GM12878 (cell line): ENCODE data around the gene DENND1A. TPM values are rescaled to one million over a fixed set of nuclear protein-coding genes. Genes with fewer than 3 reads are reported as not detected.

Experiments used
- ATAC-seq: fragments of 200-7000 bp; cut with Tn5 transposase; 3 replicates; pipeline ENCODE4 v1.9.1; 2020; ENCODE audit warnings: mild to moderate bottlenecking, moderate library complexity
- BruUV-seq: library from RNA; stranded (reverse); fragments of 400-500 nt; replicated peaks from 2 replicates; lab custom pipeline; 2021; lab: Mats Ljungman, UMichigan
- CTCF ChIA-PET: fragments of 300-600 bp; sonication (Branson Sonifier 250); formaldehyde crosslinking; extraction: SDS; loops from one replicate; lab custom pipeline; 2021; ENCODE audit warnings: inconsistent platforms; lab: Yijun Ruan, JAX
- POLR2A ChIA-PET: fragments of 350-600 bp; formaldehyde crosslinking; extraction: SDS; loops from one replicate; lab custom pipeline; 2021; ENCODE audit warnings: inconsistent platforms; lab: Charles Lee
- RAD21 ChIA-PET: fragments of 300-600 bp; sonication (Branson Sonifier 250); formaldehyde crosslinking; loops from one replicate; lab custom pipeline; 2023; ENCODE audit warnings: antibody characterized with exemption; ENCODE audit not compliant: unreplicated experiment; lab: Charles Lee
- SMC1A ChIA-PET: fragments of 300-600 bp; sonication (Branson Sonifier 250); formaldehyde crosslinking; loops from one replicate; lab custom pipeline; 2023; ENCODE audit not compliant: unreplicated experiment, uncharacterized antibody; lab: Charles Lee
- DNase-seq: peaks from one replicate; pipeline ENCODE4 v3.0.0-alpha.2; 2011; ENCODE audit warnings: low read depth, low spot score
- FAIRE-seq: peaks from 3 replicates; lab custom pipeline; 2011; peaks lifted over from hg19 to GRCh38; lab: Jason Lieb, UNC
- H2AFZ ChIP-seq: 2 replicates; pipeline ENCODE4 v1.6.0; 2011; ENCODE audit warnings: low read depth, low read length, control low read depth; ENCODE audit not compliant: control insufficient read depth
- H3K27ac ChIP-seq: 2 replicates; pipeline ENCODE4 v1.5.1; 2011; ENCODE audit warnings: control low read depth; ENCODE audit not compliant: control insufficient read depth, insufficient read depth
- H3K27me3 ChIP-seq, 2 experiments: replicated peaks in 1 of 2; 2 replicates each; pipeline versions ENCODE4 v1.6.0 to v1.6.1; 2011; ENCODE audit warnings: low read length in 1 of 2; ENCODE audit not compliant: control insufficient read depth in 2 of 2, insufficient read depth in 2 of 2
- H3K36me3 ChIP-seq, 2 experiments: 2 replicates each; pipeline ENCODE4 v1.5.1; 2011; ENCODE audit warnings: low read length in 1 of 2; ENCODE audit not compliant: control insufficient read depth in 2 of 2, insufficient read depth in 2 of 2
- H3K4me1 ChIP-seq: 2 replicates; pipeline ENCODE4 v1.6.1; 2011; ENCODE audit warnings: mild to moderate bottlenecking, low read length, moderate library complexity, mixed read lengths; ENCODE audit not compliant: control insufficient read depth, insufficient read depth
- H3K4me2 ChIP-seq: 2 replicates; pipeline ENCODE4 v1.6.0; 2011; ENCODE audit warnings: control low read depth; ENCODE audit not compliant: control insufficient read depth, insufficient read depth
- H3K4me3 ChIP-seq: fragments of 200-600 bp; sonication (generic); 2 replicates; pipeline ENCODE4 v1.5.1; 2016
- H3K79me2 ChIP-seq: 2 replicates; pipeline ENCODE4 v1.6.0; 2011; ENCODE audit warnings: low read length; ENCODE audit not compliant: control insufficient read depth, insufficient read depth
- H3K9ac ChIP-seq: 2 replicates; pipeline ENCODE4 v1.8.0; 2011; ENCODE audit warnings: low read length, control low read depth, mixed read lengths; ENCODE audit not compliant: control insufficient read depth, insufficient read depth
- H3K9me3 ChIP-seq: replicated peaks from 3 replicates; pipeline ENCODE4 v1.5.1; 2011; ENCODE audit warnings: mild to moderate bottlenecking, low read length; ENCODE audit not compliant: control insufficient read depth, insufficient read depth
- H4K20me1 ChIP-seq: 2 replicates; pipeline ENCODE4 v1.6.0; 2011; ENCODE audit not compliant: control insufficient read depth, insufficient read depth
- CHD4 ChIP-seq: fragments of 200-600 bp; sonication (generic); IDR thresholded peaks from 2 replicates; pipeline ENCODE4 v1.6.1; 2016; ENCODE audit warnings: mild to moderate bottlenecking
- FOS ChIP-seq: IDR thresholded peaks from 3 replicates; pipeline ENCODE4 v1.6.1; 2011; ENCODE audit warnings: borderline replicate concordance; ENCODE audit not compliant: insufficient read length; ENCODE audit errors: extremely low read depth
- GATAD2B ChIP-seq: fragments of 450-650 bp; conservative IDR thresholded peaks from 2 replicates; pipeline ENCODE4 v1.6.1; 2017; ENCODE audit warnings: low read depth, mild to moderate bottlenecking, moderate library complexity
- IKZF2 ChIP-seq, 2 experiments: fragments of 450-650 bp; IDR thresholded peaks; 2 replicates each; pipeline ENCODE4 v1.6.1; 2017; ENCODE audit warnings: mild to moderate bottlenecking in 2 of 2, moderate library complexity in 2 of 2
- POLR2A ChIP-seq: IDR thresholded peaks from 2 replicates; pipeline ENCODE4 v1.6.1; 2011; ENCODE audit warnings: low read depth, mild to moderate bottlenecking, low read length
- RAD21 ChIP-seq: IDR thresholded peaks from 2 replicates; pipeline ENCODE4 v1.6.1; 2011; ENCODE audit warnings: mild to moderate bottlenecking, low read depth, low read length, moderate library complexity; ENCODE audit not compliant: insufficient read depth
- SMC3 ChIP-seq: IDR thresholded peaks from 2 replicates; pipeline ENCODE4 v1.6.1; 2011; ENCODE audit warnings: low read length, improper control_type of control experiment, borderline replicate concordance
- STAT1 ChIP-seq: fragments of 450-650 bp; conservative IDR thresholded peaks from 2 replicates; pipeline ENCODE4 v1.6.1; 2014; ENCODE audit warnings: antibody characterized with exemption, mild to moderate bottlenecking
- USF1 ChIP-seq: IDR thresholded peaks from 2 replicates; pipeline ENCODE4 v1.6.1; 2011; ENCODE audit warnings: borderline replicate concordance, low read depth, mild to moderate bottlenecking, moderate library complexity, mixed read lengths, low read length; ENCODE audit not compliant: insufficient read depth; ENCODE audit errors: extremely low read length
- YY1 ChIP-seq: IDR thresholded peaks from 2 replicates; pipeline ENCODE4 v1.6.1; 2011; ENCODE audit warnings: low read depth, mild to moderate bottlenecking, low read length
- ZNF207 ChIP-seq: fragments of 450-650 bp; IDR thresholded peaks from 2 replicates; pipeline ENCODE4 v1.6.1; 2014; ENCODE audit warnings: antibody characterized with exemption, mild to moderate bottlenecking, borderline replicate concordance
- ZNF217 ChIP-seq: fragments of 450-650 bp; IDR thresholded peaks from 2 replicates; pipeline ENCODE4 v1.6.1; 2017; ENCODE audit warnings: antibody characterized with exemption, mild to moderate bottlenecking
- WGBS: methylation state at CpG from one replicate; pipeline ENCODE4 v1.1.6; 2016; ENCODE audit warnings: low lambda C conversion rate; ENCODE audit not compliant: insufficient replicate concordance, insufficient coverage; ENCODE audit errors: missing lambda C conversion rate; 5-methylcytosine and 5-hydroxymethylcytosine counted together
- in situ Hi-C: fragments of 300-500 bp; cut with MboI; formaldehyde crosslinking; loops from 9 replicates; pipeline ENCODE4 v1.14.3; 2018; ENCODE audit warnings: mixed read lengths
- intact Hi-C: fragments of 100-400 bp; cut with micrococcal nuclease; formaldehyde crosslinking; loops from one replicate; pipeline ENCODE4 v1.14.2; 2022; ENCODE audit not compliant: unreplicated experiment
- polyA plus RNA-seq, 11 experiments: library from polyadenylated mRNA; depleted of rRNA in 4 of 11; unstranded in 6 of 11; stranded (reverse) in 5 of 11; fragments of >200 nt; fragmentation: Nextera tagmentation in 4 of 11; fragmentation: Illumina TruSeq in 1 of 11; extraction: Ambion mirVana in 4 of 11; extraction: Trizol in 1 of 11; gene quantifications; 1 replicate in 1 of 11; 2 replicates in 10 of 11; pipeline versions ENCODE4 v1.2.1 to v1.2.3, GENCODE V29; 2011 to 2016; ENCODE audit warnings: inconsistent platforms in 2 of 11, missing spikeins in 2 of 11, low read depth in 1 of 11
- total RNA-seq, 4 experiments: library from RNA; depleted of rRNA in 3 of 4; stranded (reverse); fragments of >200 nt in 3 of 4; fragmentation: Illumina TruSeq in 1 of 4; extraction: Trizol in 1 of 4; gene quantifications; 2 replicates each; pipeline versions ENCODE4 v1.2.1 to v1.2.3, GENCODE V29; 2013 to 2021
- TF ChIP-seq, protein P1 (sequence below), 3 experiments: IDR thresholded peaks in 2 of 3; conservative IDR thresholded peaks in 1 of 3; 2 replicates each; pipeline ENCODE4 v1.5.1; 2011; ENCODE audit warnings: low read depth in 3 of 3, low read length in 3 of 3, mild to moderate bottlenecking in 3 of 3, control low read depth in 2 of 3, moderate library complexity in 2 of 3, inconsistent platforms in 1 of 3, mixed read lengths in 1 of 3; ENCODE audit not compliant: control insufficient read depth in 2 of 3, insufficient read depth in 1 of 3; ENCODE audit errors: extremely low read depth in 1 of 3
- TF ChIP-seq, protein P2 (sequence below): fragments of 450-650 bp; formaldehyde crosslinking; IDR thresholded peaks from 2 replicates; pipeline ENCODE4 v1.5.0; 2022; ENCODE audit warnings: mild to moderate bottlenecking, missing genetic modification characterization
- TF ChIP-seq, protein P3 (sequence below): fragments of 450-650 bp; IDR thresholded peaks from 2 replicates; pipeline ENCODE4 v1.6.1; 2017; ENCODE audit warnings: low read depth, mild to moderate bottlenecking, moderate library complexity

Gene DENND1A
- total and polyA plus RNA-seq, 10 of the 15 experiments (the other 5 are each of a cell fraction or from before 2014, with no cell fraction given) = 14.1 to 48.6 (median 35.2) TPM

DNA sequence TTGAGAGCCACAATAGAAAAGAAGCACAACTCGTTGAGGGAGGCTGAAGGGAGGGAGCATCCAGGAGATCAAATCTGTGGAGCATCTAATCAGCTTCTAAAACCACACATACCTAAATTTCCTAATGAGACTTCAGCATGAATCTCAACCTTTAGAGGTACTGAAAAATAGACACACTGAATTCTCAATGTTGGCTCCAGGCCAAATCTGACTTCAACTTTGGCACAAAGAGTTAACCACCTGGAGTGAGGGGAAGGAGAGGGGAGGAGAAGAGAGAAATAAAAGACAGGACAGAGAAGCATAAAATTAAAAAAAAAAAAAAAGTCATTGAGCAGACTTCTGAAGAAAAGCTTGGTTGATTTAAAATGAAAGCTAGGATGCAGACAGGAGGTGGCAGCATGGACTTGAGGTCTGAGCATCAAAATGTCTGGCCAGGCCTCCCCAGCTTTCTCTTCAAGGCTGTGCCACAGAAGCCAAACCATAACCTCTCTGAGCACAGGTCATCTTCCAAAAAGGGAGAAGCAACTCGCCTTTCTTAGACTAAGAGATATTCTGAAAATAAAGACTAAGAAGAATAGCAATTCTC lies 205.6 kb downstream of the DENND1A start:
- POLR2A ChIA-PET = interaction anchor here (0.6 to 1.4 kb wide), 3 partner anchors 12 to 86 kb away, joined by 3 to 4 read pairs (median 4); no protein-coding TSS in a partner anchor
- no TSS peak for BruUV-seq
- no peak overlapping the region for H3K9ac ChIP-seq
- intact Hi-C loops (no loop called here), in situ Hi-C loops (no loop called here)
- DNase-seq = no peak
- 0 out of 2 replicates have a peak, but pooled peaks cover 2% of the 10 kb centered on the region for H3K79me2 ChIP-seq
- no peaks in the 10 kb centered on the region for H3K27me3 ChIP-seq
- no peaks in the 10 kb centered on the region for H3K4me1 ChIP-seq
- H3K27ac ChIP-seq = no peak overlapping the region
- 72% methylated on average over 2 of the region's 2 CpGs for WGBS
- peaks cover 17% of the 10 kb centered on the region; the same call in 2 of the 3 replicates for H3K9me3 ChIP-seq
- ATAC-seq = no peak; the same call in 2 of the 3 replicates
- CTCF ChIA-PET = interaction anchor here (0.6 to 4.3 kb wide), 12 partner anchors 10 to 370 kb away, joined by 3 to 38 read pairs (median 5); no protein-coding TSS in a partner anchor
- RAD21 ChIA-PET = interaction anchor here (0.7 to 2.3 kb wide), 8 partner anchors 20 to 329 kb away, joined by 3 to 11 read pairs (median 3); no protein-coding TSS in a partner anchor
- no peak overlapping the region for H3K4me2 ChIP-seq
- peaks cover 1 to 3% of the 10 kb centered on the region in 2 experiments; a peak in 3 of 4 replicates for H3K36me3 ChIP-seq
- H3K4me3 ChIP-seq = no peak overlapping the region
- FAIRE-seq = no peak
- H4K20me1 ChIP-seq = no peaks in the 10 kb centered on the region
- SMC1A ChIA-PET = interaction anchor here (0.6 to 5.6 kb wide), 16 partner anchors 8 to 354 kb away, joined by 3 to 30 read pairs (median 4); no protein-coding TSS in a partner anchor
- H2AFZ ChIP-seq = no peak overlapping the region
- TF ChIP-seq FOS (no peak), RAD21 (peak; percentile 49; the same call in 1 of the 2 replicates), ZNF207 (no peak), CHD4 (no peak), SMC3 (peak; percentile 31; the same call in 1 of the 2 replicates), USF1 (no peak), YY1 (0 out of 2 replicates have a peak, but pooled peaks have one; percentile 18), GATAD2B (no peak), STAT1 (no peak), IKZF2 (IDR thresholded peaks at IDR 0.05) (no peak), ZNF217 (no peak), POLR2A (no peak)
- TF ChIP-seq, protein P1, sequence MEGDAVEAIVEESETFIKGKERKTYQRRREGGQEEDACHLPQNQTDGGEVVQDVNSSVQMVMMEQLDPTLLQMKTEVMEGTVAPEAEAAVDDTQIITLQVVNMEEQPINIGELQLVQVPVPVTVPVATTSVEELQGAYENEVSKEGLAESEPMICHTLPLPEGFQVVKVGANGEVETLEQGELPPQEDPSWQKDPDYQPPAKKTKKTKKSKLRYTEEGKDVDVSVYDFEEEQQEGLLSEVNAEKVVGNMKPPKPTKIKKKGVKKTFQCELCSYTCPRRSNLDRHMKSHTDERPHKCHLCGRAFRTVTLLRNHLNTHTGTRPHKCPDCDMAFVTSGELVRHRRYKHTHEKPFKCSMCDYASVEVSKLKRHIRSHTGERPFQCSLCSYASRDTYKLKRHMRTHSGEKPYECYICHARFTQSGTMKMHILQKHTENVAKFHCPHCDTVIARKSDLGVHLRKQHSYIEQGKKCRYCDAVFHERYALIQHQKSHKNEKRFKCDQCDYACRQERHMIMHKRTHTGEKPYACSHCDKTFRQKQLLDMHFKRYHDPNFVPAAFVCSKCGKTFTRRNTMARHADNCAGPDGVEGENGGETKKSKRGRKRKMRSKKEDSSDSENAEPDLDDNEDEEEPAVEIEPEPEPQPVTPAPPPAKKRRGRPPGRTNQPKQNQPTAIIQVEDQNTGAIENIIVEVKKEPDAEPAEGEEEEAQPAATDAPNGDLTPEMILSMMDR (IDR thresholded peaks at IDR 0.05 in 2 of 3, conservative IDR thresholded peaks at IDR 0.05 in 1 of 3; ENCODE audit: control insufficient read depth in 2 of 3, extremely low read depth in 1 of 3, insufficient read depth in 1 of 3, low read depth in 3 of 3, low read length in 3 of 3) = peak in 1 of 3 experiments; percentile 20; a peak in 2 of 6 replicates
- TF ChIP-seq, protein P2, sequence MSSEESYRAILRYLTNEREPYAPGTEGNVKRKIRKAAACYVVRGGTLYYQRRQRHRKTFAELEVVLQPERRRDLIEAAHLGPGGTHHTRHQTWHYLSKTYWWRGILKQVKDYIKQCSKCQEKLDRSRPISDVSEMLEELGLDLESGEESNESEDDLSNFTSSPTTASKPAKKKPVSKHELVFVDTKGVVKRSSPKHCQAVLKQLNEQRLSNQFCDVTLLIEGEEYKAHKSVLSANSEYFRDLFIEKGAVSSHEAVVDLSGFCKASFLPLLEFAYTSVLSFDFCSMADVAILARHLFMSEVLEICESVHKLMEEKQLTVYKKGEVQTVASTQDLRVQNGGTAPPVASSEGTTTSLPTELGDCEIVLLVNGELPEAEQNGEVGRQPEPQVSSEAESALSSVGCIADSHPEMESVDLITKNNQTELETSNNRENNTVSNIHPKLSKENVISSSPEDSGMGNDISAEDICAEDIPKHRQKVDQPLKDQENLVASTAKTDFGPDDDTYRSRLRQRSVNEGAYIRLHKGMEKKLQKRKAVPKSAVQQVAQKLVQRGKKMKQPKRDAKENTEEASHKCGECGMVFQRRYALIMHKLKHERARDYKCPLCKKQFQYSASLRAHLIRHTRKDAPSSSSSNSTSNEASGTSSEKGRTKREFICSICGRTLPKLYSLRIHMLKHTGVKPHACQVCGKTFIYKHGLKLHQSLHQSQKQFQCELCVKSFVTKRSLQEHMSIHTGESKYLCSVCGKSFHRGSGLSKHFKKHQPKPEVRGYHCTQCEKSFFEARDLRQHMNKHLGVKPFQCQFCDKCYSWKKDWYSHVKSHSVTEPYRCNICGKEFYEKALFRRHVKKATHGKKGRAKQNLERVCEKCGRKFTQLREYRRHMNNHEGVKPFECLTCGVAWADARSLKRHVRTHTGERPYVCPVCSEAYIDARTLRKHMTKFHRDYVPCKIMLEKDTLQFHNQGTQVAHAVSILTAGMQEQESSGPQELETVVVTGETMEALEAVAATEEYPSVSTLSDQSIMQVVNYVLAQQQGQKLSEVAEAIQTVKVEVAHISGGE (CRISPR knock-in tag) = no peak
- TF ChIP-seq, protein P3, sequence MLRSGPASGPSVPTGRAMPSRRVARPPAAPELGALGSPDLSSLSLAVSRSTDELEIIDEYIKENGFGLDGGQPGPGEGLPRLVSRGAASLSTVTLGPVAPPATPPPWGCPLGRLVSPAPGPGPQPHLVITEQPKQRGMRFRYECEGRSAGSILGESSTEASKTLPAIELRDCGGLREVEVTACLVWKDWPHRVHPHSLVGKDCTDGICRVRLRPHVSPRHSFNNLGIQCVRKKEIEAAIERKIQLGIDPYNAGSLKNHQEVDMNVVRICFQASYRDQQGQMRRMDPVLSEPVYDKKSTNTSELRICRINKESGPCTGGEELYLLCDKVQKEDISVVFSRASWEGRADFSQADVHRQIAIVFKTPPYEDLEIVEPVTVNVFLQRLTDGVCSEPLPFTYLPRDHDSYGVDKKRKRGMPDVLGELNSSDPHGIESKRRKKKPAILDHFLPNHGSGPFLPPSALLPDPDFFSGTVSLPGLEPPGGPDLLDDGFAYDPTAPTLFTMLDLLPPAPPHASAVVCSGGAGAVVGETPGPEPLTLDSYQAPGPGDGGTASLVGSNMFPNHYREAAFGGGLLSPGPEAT = no peak
